BLaER1 (cell line): ENCODE data around the gene DPF3.

Experiments used
- H3K27ac ChIP-seq: shearing (Covaris generic); formaldehyde crosslinking; 2 replicates; pipeline ENCODE4 v1.8.1; 2022
- H3K27me3 ChIP-seq: shearing (Covaris generic); formaldehyde crosslinking; 2 replicates; pipeline ENCODE4 v1.8.1; 2022
- H3K36me3 ChIP-seq: shearing (Covaris generic); formaldehyde crosslinking; 2 replicates; pipeline ENCODE4 v1.8.1; 2022
- H3K4me1 ChIP-seq: shearing (Covaris generic); formaldehyde crosslinking; 2 replicates; pipeline ENCODE4 v1.8.1; 2022
- H3K4me2 ChIP-seq: shearing (Covaris generic); formaldehyde crosslinking; 2 replicates; pipeline ENCODE4 v1.8.1; 2022
- H3K4me3 ChIP-seq: shearing (Covaris generic); formaldehyde crosslinking; 2 replicates; pipeline ENCODE4 v1.8.1; 2022
- H3K9ac ChIP-seq: shearing (Covaris generic); formaldehyde crosslinking; 2 replicates; pipeline ENCODE4 v1.8.1; 2022
- H3K9me3 ChIP-seq: shearing (Covaris generic); formaldehyde crosslinking; 2 replicates; pipeline ENCODE4 v1.8.1; 2022
- H4K20me1 ChIP-seq: shearing (Covaris generic); formaldehyde crosslinking; 2 replicates; pipeline ENCODE4 v1.8.1; 2022
- Cebpa-rat ChIP-seq: shearing (Covaris generic); IDR thresholded peaks from 2 replicates; pipeline ENCODE4 v1.8.1; 2022

Gene DPF3

GRCh38 chr14:72663076-72663487 lies 230.8 kb downstream of the DPF3 start:
- H3K4me3 ChIP-seq, result no peak overlapping the region
- no peak overlapping the region for H3K4me2 ChIP-seq
- TF ChIP-seq Cebpa-rat, result no peak
- no peaks in the 10 kb centered on the region for H3K9me3 ChIP-seq
- no peak overlapping the region for H3K9ac ChIP-seq
- no peak overlapping the region for H3K27ac ChIP-seq
- no peaks in the 10 kb centered on the region for H3K36me3 ChIP-seq
- no peaks in the 10 kb centered on the region for H3K27me3 ChIP-seq
- no peaks in the 10 kb centered on the region for H4K20me1 ChIP-seq
- no peaks in the 10 kb centered on the region for H3K4me1 ChIP-seq

- Histone ChIP-seq H3K4me1 (no peaks in the 10 kb centered on the region), H3K9me3 (no peaks in the 10 kb centered on the region), H3K9ac (no peak overlapping the region), H3K36me3 (no peaks in the 10 kb centered on the region), H3K4me3 (no peak overlapping the region), H3K27me3 (no peaks in the 10 kb centered on the region), H3K27ac (no peak overlapping the region), H3K4me2 (no peak overlapping the region), H4K20me1 (no peaks in the 10 kb centered on the region)
- TF ChIP-seq Cebpa-rat, result no peak
These were observed 231.7 kb downstream of the DPF3 start for GRCh38 chr14:72662214-72662613.

GRCh38 chr14:72657214-72657921 lies 236.5 kb downstream of the DPF3 start:
- TF ChIP-seq Cebpa-rat, result no peak
- Histone ChIP-seq H3K27ac (no peak overlapping the region), H3K4me2 (no peak overlapping the region), H3K9me3 (no peaks in the 10 kb centered on the region), H3K36me3 (no peaks in the 10 kb centered on the region), H4K20me1 (no peaks in the 10 kb centered on the region), H3K27me3 (no peaks in the 10 kb centered on the region), H3K9ac (no peak overlapping the region), H3K4me3 (no peak overlapping the region), H3K4me1 (no peaks in the 10 kb centered on the region)

GRCh38 chr14:72653026-72653425 lies 240.9 kb downstream of the DPF3 start:
- Histone ChIP-seq H3K27me3 (no peaks in the 10 kb centered on the region), H3K4me3 (no peak overlapping the region), H3K36me3 (no peaks in the 10 kb centered on the region), H3K4me1 (no peaks in the 10 kb centered on the region), H3K9me3 (no peaks in the 10 kb centered on the region), H3K9ac (no peak overlapping the region), H3K27ac (no peak overlapping the region), H4K20me1 (no peaks in the 10 kb centered on the region), H3K4me2 (no peak overlapping the region)
- TF ChIP-seq Cebpa-rat, result no peak

- no peak overlapping the region for H3K4me3 ChIP-seq
- no peak overlapping the region for H3K4me2 ChIP-seq
- TF ChIP-seq Cebpa-rat, result no peak
- H4K20me1 ChIP-seq, result no peaks in the 10 kb centered on the region
- H3K27me3 ChIP-seq, result no peaks in the 10 kb centered on the region
- no peak overlapping the region for H3K27ac ChIP-seq
- no peaks in the 10 kb centered on the region for H3K9me3 ChIP-seq
- H3K9ac ChIP-seq, result no peak overlapping the region
- H3K36me3 ChIP-seq, result no peaks in the 10 kb centered on the region
- H3K4me1 ChIP-seq, result no peaks in the 10 kb centered on the region
These were observed 241.7 kb downstream of the DPF3 start for GRCh38 chr14:72652179-72652578.

- H3K4me3 ChIP-seq, result no peak overlapping the region
- H3K27ac ChIP-seq, result no peak overlapping the region
- H4K20me1 ChIP-seq, result no peaks in the 10 kb centered on the region
- H3K4me2 ChIP-seq, result no peak overlapping the region
- no peaks in the 10 kb centered on the region for H3K27me3 ChIP-seq
- TF ChIP-seq Cebpa-rat, result no peak
- no peaks in the 10 kb centered on the region for H3K9me3 ChIP-seq
- H3K36me3 ChIP-seq, result no peaks in the 10 kb centered on the region
- no peak overlapping the region for H3K9ac ChIP-seq
- no peaks in the 10 kb centered on the region for H3K4me1 ChIP-seq
These were observed 242.2 kb downstream of the DPF3 start for GRCh38 chr14:72651714-72652113.

GRCh38 chr14:72651081-72651480 lies 242.8 kb downstream of the DPF3 start:
- no peaks in the 10 kb centered on the region for H4K20me1 ChIP-seq
- H3K27ac ChIP-seq, result no peak overlapping the region
- TF ChIP-seq Cebpa-rat, result no peak
- no peaks in the 10 kb centered on the region for H3K4me1 ChIP-seq
- no peak overlapping the region for H3K4me2 ChIP-seq
- no peaks in the 10 kb centered on the region for H3K36me3 ChIP-seq
- no peaks in the 10 kb centered on the region for H3K27me3 ChIP-seq
- no peak overlapping the region for H3K9ac ChIP-seq
- no peak overlapping the region for H3K4me3 ChIP-seq
- H3K9me3 ChIP-seq, result no peaks in the 10 kb centered on the region

- Histone ChIP-seq H3K4me1 (no peaks in the 10 kb centered on the region), H3K4me3 (no peak overlapping the region), H3K4me2 (no peak overlapping the region), H3K27me3 (no peaks in the 10 kb centered on the region), H4K20me1 (no peaks in the 10 kb centered on the region), H3K27ac (no peak overlapping the region), H3K9me3 (no peaks in the 10 kb centered on the region), H3K36me3 (no peaks in the 10 kb centered on the region), H3K9ac (no peak overlapping the region)
- TF ChIP-seq Cebpa-rat, result no peak
These were observed 244.2 kb downstream of the DPF3 start for GRCh38 chr14:72649603-72650227.

- no peaks in the 10 kb centered on the region for H3K27me3 ChIP-seq
- no peak overlapping the region for H3K4me3 ChIP-seq
- H3K4me2 ChIP-seq, result no peak overlapping the region
- H3K36me3 ChIP-seq, result no peaks in the 10 kb centered on the region
- H3K27ac ChIP-seq, result no peak overlapping the region
- TF ChIP-seq Cebpa-rat, result no peak
- H3K9me3 ChIP-seq, result no peaks in the 10 kb centered on the region
- no peaks in the 10 kb centered on the region for H3K4me1 ChIP-seq
- H4K20me1 ChIP-seq, result no peaks in the 10 kb centered on the region
- H3K9ac ChIP-seq, result no peak overlapping the region
These were observed 246.1 kb downstream of the DPF3 start for GRCh38 chr14:72647782-72648181.

GRCh38 chr14:72646861-72647528 lies 246.9 kb downstream of the DPF3 start:
- Histone ChIP-seq H3K9me3 (no peaks in the 10 kb centered on the region), H3K36me3 (no peaks in the 10 kb centered on the region), H3K27me3 (no peaks in the 10 kb centered on the region), H3K4me1 (no peaks in the 10 kb centered on the region), H3K9ac (no peak overlapping the region), H3K4me2 (no peak overlapping the region), H3K4me3 (no peak overlapping the region), H3K27ac (no peak overlapping the region), H4K20me1 (no peaks in the 10 kb centered on the region)
- no peak for TF ChIP-seq Cebpa-rat
